Frontal cortex (tissue), 4 donors: ENCODE measurements around the gene TANC1. TPM values are rescaled to one million over a fixed set of nuclear protein-coding genes. Genes with fewer than 3 reads are reported as not detected.

Experiments
- DNase-seq, 2 donors: peaks; one replicate each; pipeline ENCODE4 v3.0.0; 2012; ENCODE audit warnings: low spot score in 2 of 2
- FAIRE-seq: peaks from 2 replicates; lab custom pipeline; 2012; peaks lifted over from hg19 to GRCh38; lab: Jason Lieb, UNC
- total RNA-seq: library from RNA; depleted of rRNA; stranded (reverse); fragments of >200 nt; gene quantifications from one replicate; pipeline ENCODE4 v1.2.3, GENCODE V29; 2014
- donor health status: control.
- donor health status: control.
- donor health status: control.

The TANC1 gene
- total RNA-seq, 1 donor from 2014 or later: 4.1 TPM

DNA sequence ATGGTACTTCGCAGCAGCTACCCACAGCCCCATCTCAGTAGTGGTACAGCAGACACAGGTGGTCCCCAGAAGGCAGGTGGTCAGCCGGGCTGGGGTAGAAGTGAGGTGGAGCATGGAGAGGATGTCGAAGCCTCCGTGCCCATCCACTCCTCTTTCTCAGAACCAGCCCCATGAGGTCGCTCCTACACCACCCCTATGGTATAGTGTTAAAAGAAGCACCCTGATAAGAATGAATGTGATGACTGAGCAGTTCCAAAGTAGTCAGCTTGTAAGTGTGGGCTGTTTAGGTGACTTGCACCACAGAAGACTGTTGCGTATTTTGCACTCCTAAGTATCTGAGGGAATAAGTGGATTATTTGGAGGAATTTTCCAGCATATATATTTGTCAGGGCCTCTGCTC lies 206.7 kb downstream of the TANC1 start:
- FAIRE-seq (no peak), DNase-seq (no peak)

DNA sequence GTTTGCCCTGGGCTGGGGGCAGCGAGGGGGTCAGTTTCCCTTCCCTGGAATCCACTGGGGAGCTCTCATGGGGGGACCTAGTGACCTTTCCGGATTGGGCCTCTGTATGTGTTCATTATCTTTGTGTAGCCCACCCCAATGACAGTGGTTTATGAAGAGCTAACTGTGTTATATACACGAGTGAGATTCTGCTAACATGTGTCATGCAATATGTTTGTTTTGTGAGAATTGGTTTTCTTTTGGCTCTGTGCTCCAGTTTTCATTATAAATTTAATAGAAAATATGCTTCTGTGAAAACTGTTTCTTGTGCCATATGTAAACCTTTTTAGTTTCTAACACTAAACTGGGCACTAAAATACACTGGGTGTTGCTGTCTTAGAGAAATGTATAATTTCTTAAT lies 207.5 kb downstream of the TANC1 start:
- no peak for FAIRE-seq

GRCh38 chr2:159176555-159176954 lies 208.1 kb downstream of the TANC1 start:
- DNase-seq: no peak
- FAIRE-seq: no peak

More for the DNA sequence above, 207.5 kb downstream of the TANC1 start:
- no peak for DNase-seq

- DNase-seq (no peak), FAIRE-seq (no peak)
Observed at GRCh38 chr2:159177357-159177756, 208.9 kb downstream of the TANC1 start.

DNA sequence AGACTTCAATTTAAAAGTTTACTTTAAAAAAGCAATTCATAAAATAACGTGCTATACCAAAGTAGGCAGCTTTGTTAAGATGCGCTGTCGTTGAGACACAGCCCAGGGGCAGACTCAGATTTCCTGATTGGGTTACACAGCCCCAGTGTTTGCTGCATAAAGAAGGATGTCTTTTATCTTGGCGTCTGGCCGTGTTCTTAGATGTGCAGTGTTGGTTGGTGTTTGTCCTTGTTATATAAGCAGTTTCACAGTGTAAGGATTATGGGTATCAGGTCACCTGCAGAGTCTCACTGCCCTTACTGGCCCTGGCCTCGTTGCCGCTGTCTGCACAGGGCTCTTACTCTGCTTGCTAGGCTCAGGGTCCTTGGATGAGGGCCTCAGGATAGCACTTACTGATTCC lies 209.5 kb downstream of the TANC1 start:
- FAIRE-seq: no peak
- no peak for DNase-seq

GRCh38 chr2:159179096-159179495 lies 210.7 kb downstream of the TANC1 start:
- FAIRE-seq: no peak

GRCh38 chr2:159179696-159180095 lies 211.3 kb downstream of the TANC1 start:
- DNase-seq (no peak), FAIRE-seq (no peak)

More at GRCh38 chr2:159179096-159179495, 210.7 kb downstream of the TANC1 start:
- DNase-seq: no peak

- no peak for FAIRE-seq
Observed at GRCh38 chr2:159183346-159183745, 214.9 kb downstream of the TANC1 start.

DNA sequence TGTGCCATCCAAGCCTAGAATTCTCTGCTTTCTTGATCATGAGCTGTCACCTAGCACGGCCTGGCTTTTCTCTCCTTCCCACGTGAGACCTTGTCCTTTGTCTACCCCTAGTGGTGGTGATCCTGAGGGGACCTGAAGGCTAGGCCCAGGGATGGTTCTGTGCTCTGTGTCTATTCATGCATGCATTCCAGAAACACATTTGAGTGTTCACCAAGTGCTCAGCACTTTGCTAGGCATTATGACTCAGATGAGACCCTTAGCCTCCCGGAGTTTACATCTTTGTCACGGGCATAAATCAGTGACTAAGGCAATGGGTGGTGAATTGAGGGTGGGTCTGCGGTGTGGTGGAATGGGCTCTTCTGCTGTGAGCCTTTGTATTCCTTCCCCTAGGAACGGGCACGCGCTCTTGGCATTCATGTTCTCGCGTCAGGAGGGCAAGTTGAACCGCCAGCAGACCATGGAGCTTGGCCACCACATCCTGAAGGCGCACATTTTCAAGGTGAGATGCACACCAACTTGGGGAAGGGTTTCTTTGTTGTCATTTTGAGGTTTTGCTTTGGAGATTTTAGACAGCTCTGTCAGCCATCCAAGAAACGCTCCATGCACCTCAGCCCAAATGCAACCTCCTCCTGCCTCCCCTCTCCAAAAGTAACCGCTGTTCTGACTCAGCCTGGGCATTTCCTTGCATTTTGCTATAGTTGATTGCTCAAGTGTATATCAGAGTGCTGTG lies 217.1 kb downstream of the TANC1 start:
- DNase-seq (no peak), FAIRE-seq (no peak)

More at GRCh38 chr2:159183346-159183745, 214.9 kb downstream of the TANC1 start:
- no peak for DNase-seq

- no peak for DNase-seq
- no peak for FAIRE-seq
Observed at GRCh38 chr2:159186462-159186861, 218.0 kb downstream of the TANC1 start.

DNA sequence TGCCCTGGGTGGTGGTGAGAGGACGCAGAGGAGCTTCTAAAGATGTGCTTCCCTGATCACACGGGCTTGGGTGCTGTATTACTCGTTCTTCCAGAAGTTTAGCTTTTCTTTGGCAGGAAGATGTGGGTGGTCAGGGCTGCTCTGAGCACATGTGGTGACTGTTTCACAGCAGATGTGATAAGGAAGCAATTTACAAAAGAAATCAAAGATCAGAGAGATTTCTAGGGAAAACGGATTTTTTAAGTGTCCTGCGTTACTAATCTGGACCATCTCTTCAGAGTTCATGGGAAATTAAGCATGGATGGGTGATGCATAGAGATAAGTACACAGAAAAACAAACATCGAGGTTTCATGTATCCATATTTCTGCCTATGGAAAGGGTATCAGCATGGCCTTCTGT lies 218.7 kb downstream of the TANC1 start:
- no peak for DNase-seq
- FAIRE-seq: no peak

GRCh38 chr2:159188449-159188848 lies 220.0 kb downstream of the TANC1 start:
- FAIRE-seq (no peak), DNase-seq (no peak)

- DNase-seq (no peak), FAIRE-seq (no peak)
Observed at GRCh38 chr2:159192371-159192918, 224.0 kb downstream of the TANC1 start.

- no peak for DNase-seq
- no peak for FAIRE-seq
Observed at GRCh38 chr2:159193791-159194190, 225.4 kb downstream of the TANC1 start.

DNA sequence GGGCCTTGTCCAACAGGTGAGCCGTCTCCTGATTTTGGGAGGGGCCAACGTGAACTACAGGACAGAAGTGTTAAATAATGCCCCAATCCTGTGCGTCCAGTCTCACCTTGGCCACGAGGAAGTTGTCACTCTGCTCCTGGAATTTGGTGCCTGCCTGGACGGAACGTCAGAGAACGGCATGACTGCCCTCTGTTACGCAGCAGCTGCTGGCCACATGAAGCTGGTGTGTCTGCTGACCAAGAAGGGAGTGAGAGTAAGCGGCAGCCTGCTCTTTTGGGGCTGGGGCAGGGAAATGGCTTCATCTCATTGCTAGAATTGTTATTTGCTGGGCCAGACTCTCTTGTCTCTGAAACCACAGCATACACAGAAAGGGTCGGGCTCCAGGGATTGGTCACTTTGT lies 225.8 kb downstream of the TANC1 start:
- no peak for DNase-seq
- no peak for FAIRE-seq

GRCh38 chr2:159195697-159196096 lies 227.3 kb downstream of the TANC1 start:
- DNase-seq (no peak), FAIRE-seq (no peak)

DNA sequence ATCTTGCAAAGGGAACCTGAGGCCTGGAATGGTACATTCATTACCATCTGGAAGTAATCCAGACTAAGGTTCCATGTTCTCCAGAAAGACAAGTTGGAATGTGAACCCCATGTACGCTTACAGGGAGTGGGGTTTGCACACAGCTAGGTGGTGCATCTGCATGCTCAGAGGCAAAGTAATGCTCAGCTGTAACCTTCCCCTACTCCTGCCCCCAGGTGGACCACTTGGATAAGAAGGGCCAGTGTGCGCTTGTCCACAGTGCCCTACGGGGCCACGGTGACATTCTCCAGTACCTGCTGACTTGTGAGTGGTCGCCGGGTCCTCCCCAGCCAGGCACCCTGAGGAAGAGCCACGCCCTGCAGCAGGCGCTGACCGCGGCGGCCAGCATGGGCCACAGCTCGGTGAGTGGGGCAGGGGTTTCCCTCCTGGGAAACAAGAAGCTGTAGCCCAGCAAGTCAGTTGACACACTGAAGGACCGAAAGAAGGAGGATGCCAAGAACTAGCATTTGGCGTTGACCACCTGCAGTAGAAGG lies 228.0 kb downstream of the TANC1 start:
- FAIRE-seq: no peak
- no peak for DNase-seq

- DNase-seq: no peak
- FAIRE-seq: no peak
Observed at GRCh38 chr2:159199236-159199635, 230.8 kb downstream of the TANC1 start.

DNA sequence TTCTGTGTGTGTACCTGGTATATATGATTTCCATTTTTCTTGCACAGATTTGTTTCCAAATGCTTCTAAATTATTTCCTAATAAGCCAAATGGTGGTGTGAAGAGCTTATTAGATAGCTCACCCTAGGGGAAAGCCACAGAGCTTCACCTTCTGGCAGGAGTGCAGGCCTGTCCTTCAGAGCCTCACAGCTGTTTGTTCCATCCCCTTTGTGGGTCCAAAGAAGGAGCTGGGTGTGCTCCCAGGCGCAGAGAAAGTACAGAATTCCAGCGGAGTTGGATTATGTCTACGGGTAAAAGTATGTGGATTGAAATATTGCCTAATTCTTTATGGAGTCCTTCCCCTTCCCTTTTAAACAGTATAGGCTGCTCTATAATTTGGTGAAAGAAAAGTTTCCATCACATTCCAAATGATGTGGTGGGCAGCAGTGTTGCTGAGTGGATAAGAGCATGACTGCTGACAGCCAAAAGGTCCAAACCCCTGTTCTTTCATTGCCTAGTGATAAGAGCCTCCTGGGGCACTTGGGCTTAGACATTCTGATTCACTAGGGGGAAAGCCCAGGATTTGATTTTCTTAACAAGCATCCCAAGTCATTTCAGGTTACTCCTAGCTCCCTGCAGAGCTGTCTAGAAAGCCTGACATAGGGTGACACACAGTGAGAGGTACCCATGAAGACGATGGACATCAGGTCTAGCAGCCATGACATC lies 231.5 kb downstream of the TANC1 start:
- no peak for DNase-seq

GRCh38 chr2:159200498-159200897 lies 232.1 kb downstream of the TANC1 start:
- DNase-seq (no peak), FAIRE-seq (no peak)

More for the DNA sequence above, 231.5 kb downstream of the TANC1 start:
- FAIRE-seq: no peak
